Endothelial cell (in vitro differentiated cells): ENCODE measurements around the gene UTP11. TPM values are rescaled to one million over a fixed set of nuclear protein-coding genes. Genes with fewer than 3 reads are reported as not detected.

Experiments
- DNase-seq: peaks from one replicate; pipeline ENCODE4 v3.0.0; 2021; ENCODE audit warnings: low spot score
- H3K27ac Mint-ChIP-seq: one replicate; pipeline ENCODE4 v1.8.0; 2021; ENCODE audit warnings: mixed read lengths, inconsistent platforms; ENCODE audit not compliant: unreplicated experiment
- H3K27me3 Mint-ChIP-seq: one replicate; pipeline ENCODE4 v1.8.0; 2021; ENCODE audit warnings: mild to moderate bottlenecking, moderate library complexity, mixed read lengths, inconsistent platforms; ENCODE audit not compliant: unreplicated experiment
- H3K36me3 Mint-ChIP-seq: one replicate; pipeline ENCODE4 v1.8.0; 2021; ENCODE audit warnings: mild to moderate bottlenecking, low read depth, mixed read lengths, inconsistent platforms; ENCODE audit not compliant: unreplicated experiment
- H3K4me1 Mint-ChIP-seq: one replicate; pipeline ENCODE4 v1.8.0; 2021; ENCODE audit warnings: mild to moderate bottlenecking, mixed read lengths, inconsistent platforms; ENCODE audit not compliant: unreplicated experiment
- H3K4me3 Mint-ChIP-seq: one replicate; pipeline ENCODE4 v1.8.0; 2021; ENCODE audit warnings: mild to moderate bottlenecking, mixed read lengths, inconsistent platforms; ENCODE audit not compliant: unreplicated experiment
- H3K9me3 Mint-ChIP-seq: one replicate; pipeline ENCODE4 v1.8.0; 2021; ENCODE audit warnings: mixed read lengths, inconsistent platforms; ENCODE audit not compliant: unreplicated experiment
- CTCF ChIP-seq: fragments of 200-600 bp; sonication (generic); IDR thresholded peaks from one replicate; pipeline ENCODE4 v1.5.0; 2021; ENCODE audit warnings: antibody characterized with exemption; ENCODE audit not compliant: unreplicated experiment
- total RNA-seq: library from RNA; stranded (reverse); fragmentation: NEBNext Ultra II Directional; extraction: Animal tissue kit (Norgen Biotek cat#: 25700); gene quantifications from one replicate; pipeline ENCODE4 v1.2.1, GENCODE V29; 2021; ENCODE audit not compliant: unreplicated experiment

Gene UTP11
- total RNA-seq, 1 donor from 2014 or later, result 44.7 TPM

- Mint-ChIP-seq H3K36me3 (peaks cover 48% of the 10 kb centered on the region), H3K27me3 (peaks cover 5% of the 10 kb centered on the region), H3K27ac (no peak overlapping the region), H3K9me3 (no peaks in the 10 kb centered on the region), H3K4me1 (no peaks in the 10 kb centered on the region), H3K4me3 (peak overlapping the region; percentile 19)
- no peak for TF ChIP-seq CTCF
- no peak for DNase-seq
Measured at GRCh38 chr1:37978541-37978940, 34.0 kb upstream of the UTP11 start.

GRCh38 chr1:37983546-37983945 lies 29.0 kb upstream of the UTP11 start:
- H3K9me3 Mint-ChIP-seq, result no peaks in the 10 kb centered on the region
- no peak for TF ChIP-seq CTCF
- H3K27me3 Mint-ChIP-seq, result peaks cover 3% of the 10 kb centered on the region
- H3K36me3 Mint-ChIP-seq, result peaks cover 38% of the 10 kb centered on the region
- no peak overlapping the region for H3K27ac Mint-ChIP-seq
- H3K4me1 Mint-ChIP-seq, result no peaks in the 10 kb centered on the region
- no peak overlapping the region for H3K4me3 Mint-ChIP-seq
- no peak for DNase-seq

GRCh38 chr1:37987679-37988078 lies 24.9 kb upstream of the UTP11 start:
- H3K27me3 Mint-ChIP-seq, result peaks cover 11% of the 10 kb centered on the region
- H3K27ac Mint-ChIP-seq, result peak overlapping the region; percentile 14
- H3K4me3 Mint-ChIP-seq, result no peak overlapping the region
- DNase-seq, result no peak
- no peak for TF ChIP-seq CTCF
- no peaks in the 10 kb centered on the region for H3K9me3 Mint-ChIP-seq
- peaks cover 7% of the 10 kb centered on the region for H3K4me1 Mint-ChIP-seq
- peaks cover 18% of the 10 kb centered on the region for H3K36me3 Mint-ChIP-seq

GRCh38 chr1:37989361-37989930 lies 23.1 kb upstream of the UTP11 start:
- H3K27me3 Mint-ChIP-seq, result peaks cover 11% of the 10 kb centered on the region
- H3K4me1 Mint-ChIP-seq, result peaks cover 7% of the 10 kb centered on the region
- H3K27ac Mint-ChIP-seq, result peak overlapping the region; percentile 64
- peaks cover 13% of the 10 kb centered on the region for H3K36me3 Mint-ChIP-seq
- no peaks in the 10 kb centered on the region for H3K9me3 Mint-ChIP-seq
- peak; percentile 43 for DNase-seq
- TF ChIP-seq CTCF, result no peak
- peak overlapping the region; percentile 99 for H3K4me3 Mint-ChIP-seq

GRCh38 chr1:37994886-37995566 lies 17.5 kb upstream of the UTP11 start:
- H3K4me1 Mint-ChIP-seq, result peaks cover 47% of the 10 kb centered on the region
- peaks cover 35% of the 10 kb centered on the region for H3K36me3 Mint-ChIP-seq
- H3K27ac Mint-ChIP-seq, result peak overlapping the region; percentile 80
- no peak for DNase-seq
- H3K27me3 Mint-ChIP-seq, result peaks cover 18% of the 10 kb centered on the region
- H3K4me3 Mint-ChIP-seq, result peak overlapping the region; percentile 39
- TF ChIP-seq CTCF, result no peak
- no peaks in the 10 kb centered on the region for H3K9me3 Mint-ChIP-seq
